ENCODE data around the gene TSTD2.

The TSTD2 gene

DNA sequence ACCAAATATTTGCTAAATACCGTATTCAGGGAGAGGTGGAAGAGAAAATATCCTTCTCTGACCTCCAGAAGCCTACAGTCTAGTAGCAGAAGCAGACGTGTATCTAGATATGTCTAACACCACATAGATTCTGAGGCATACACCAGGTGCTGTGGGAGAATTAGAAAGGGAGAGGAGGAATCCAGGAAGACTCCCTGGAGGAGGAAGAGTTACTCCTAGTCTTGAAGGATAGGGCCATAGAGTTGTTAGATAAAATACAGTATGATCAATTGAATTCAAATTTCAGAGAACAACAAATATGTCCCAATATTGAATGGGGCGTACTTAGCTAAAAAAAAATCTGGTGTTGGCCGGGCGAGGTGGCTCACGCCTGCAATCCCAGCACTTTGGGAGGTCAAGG is 73.0 kb downstream of the TSTD2 start:
- DNase-seq, result no peak

GRCh38 chr9:97559111-97559514 is 74.1 kb downstream of the TSTD2 start:
- DNase-seq, result no peak

DNA sequence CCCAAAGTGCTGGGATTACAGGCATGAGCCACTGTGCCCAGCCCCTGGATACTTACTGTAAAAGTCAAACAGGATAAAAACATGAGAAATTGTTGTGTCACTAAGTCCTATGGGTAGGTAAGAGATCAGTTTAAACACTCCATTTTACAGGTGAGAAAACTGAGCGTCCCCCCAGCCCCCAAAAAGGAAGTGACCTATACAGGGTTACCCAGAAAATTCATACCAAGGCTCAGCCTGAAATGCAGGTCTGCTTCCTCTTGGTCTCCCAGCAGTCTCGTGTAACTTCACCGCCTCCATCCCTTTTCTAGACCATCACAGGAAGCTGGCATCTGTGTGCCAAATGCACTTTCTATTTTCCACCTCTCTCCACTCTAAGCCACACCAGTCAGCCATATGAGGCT is 74.5 kb downstream of the TSTD2 start:
- no peak for DNase-seq

- no peak for DNase-seq
Measured at GRCh38 chr9:97557606-97558095, 75.5 kb downstream of the TSTD2 start.

- no peak for DNase-seq
Measured at GRCh38 chr9:97556721-97557605, 76.2 kb downstream of the TSTD2 start.

- DNase-seq, result no peak
Measured at GRCh38 chr9:97556036-97556720, 77.0 kb downstream of the TSTD2 start.

DNA sequence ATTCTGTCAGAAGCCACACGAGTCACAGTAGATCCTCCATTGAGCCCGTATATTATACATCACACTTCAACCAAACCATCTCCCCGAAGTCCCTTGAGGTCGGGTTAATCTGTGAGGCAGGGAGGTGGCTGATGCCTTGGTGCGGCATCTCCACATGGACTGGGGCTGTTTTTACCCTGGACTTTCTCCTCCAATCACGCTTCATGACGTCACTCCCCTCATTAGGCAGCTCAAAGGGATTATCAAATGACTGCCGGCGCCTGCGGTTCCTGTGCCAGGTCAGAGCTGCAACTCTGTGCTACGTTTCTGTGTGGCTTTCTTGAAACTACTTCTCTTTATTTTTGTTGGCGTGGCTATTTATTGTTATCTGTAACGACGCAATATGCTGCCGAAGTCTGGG is 78.0 kb downstream of the TSTD2 start:
- DNase-seq, result peak; percentile 49

DNA sequence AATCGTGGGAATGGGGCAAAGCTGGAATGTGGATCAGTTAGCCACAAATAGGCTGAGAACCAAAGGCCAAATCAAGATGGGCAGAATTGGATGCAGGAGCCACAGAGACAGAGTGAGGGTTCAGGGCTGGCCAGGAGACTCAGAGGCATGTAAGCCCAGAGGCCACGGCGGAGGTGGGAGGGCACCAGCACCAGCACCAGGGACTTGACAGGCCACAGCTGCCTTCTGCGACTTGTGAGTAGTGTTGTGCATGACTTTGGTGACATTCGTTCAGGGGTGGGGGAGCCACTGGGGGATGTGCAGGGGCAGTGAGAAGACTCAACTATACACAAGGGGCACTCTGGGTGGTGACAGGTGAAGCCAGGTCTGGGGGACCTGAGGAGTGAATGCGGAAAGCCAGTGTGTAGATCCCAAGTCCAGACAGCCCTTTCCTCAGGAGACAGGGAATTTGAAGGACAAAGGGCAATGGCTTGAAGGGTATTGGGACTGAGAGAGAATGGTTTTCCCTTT is 78.5 kb downstream of the TSTD2 start:
- no peak for DNase-seq

DNA sequence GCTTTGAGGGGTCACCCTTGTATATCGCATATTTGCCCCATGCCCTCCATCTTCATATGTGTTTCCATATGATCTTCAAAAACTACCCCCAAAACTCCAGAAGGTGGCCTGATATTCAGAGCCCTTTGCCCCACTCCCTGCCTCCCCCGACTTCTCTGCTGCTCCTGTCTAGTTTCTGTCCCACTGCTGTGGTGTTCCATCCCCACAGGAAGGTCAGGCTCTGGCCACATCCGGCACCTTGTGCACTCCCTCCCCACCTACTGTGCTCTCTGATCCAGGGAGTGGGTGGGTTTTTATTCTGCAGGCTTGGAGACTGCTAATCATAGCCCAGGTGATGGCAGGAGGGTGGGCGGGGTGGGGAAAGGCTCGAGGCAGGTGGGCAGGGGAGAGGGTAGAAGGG is 79.3 kb downstream of the TSTD2 start:
- no peak for DNase-seq

DNA sequence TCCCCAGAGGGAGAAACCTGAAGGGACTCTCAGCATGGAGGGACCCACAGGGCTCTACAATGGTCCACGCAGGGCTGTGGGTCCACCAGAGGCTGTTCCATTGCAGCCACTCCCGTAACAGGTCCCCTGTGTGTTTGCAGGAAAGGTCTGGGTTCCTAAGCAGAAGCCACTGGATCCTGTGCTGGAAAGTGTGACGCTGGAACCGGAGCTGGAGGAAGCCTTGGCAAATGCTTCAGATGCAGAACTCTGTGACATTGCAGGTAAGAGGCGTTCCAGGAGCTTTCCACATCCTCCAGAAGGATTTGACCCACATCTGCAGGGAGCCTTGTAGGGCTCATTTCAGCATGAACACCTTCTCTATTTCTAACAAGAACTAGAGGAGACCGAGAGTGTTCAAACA is 80.0 kb downstream of the TSTD2 start:
- DNase-seq, result no peak

- no peak for DNase-seq
Measured at GRCh38 chr9:97551308-97551707, 81.9 kb downstream of the TSTD2 start.

DNA sequence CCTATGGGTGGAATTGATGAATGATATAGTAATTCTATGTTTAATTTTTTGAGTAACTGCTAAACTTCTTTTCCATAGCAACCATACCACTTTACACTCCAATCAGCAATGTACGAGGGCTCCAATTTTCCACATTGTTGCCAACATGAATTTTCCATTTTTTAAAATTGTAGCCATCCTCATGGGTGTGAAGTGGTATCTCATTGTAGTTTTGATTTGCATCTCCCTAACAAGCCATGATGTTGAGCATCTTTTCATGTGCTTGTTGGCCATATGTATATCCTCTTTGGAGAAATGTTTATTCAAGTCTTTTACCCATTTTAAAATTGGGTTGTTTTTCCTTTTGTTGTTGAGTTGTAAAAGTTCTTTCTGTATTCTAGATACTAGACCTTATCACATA is 82.8 kb downstream of the TSTD2 start:
- DNase-seq, result no peak

Data from right hindlimb (tissue), 1 donor.